Fibroblast of pulmonary artery (primary cell): ENCODE results near the gene SLC14A1.
"Not testable (repeated sequence)": the region's sequence is repeated elsewhere in the genome, so short reads cannot be mapped to it uniquely, and the experiment has no call there.

ENCODE experiments used
- DNase-seq: peaks from one replicate; pipeline ENCODE4 v3.0.0-alpha.2; 2010; ENCODE audit warnings: low read depth
- H3K4me3 ChIP-seq: replicated peaks from 2 replicates; pipeline ENCODE4 v1.5.1; 2011; ENCODE audit warnings: low read depth, mild to moderate bottlenecking, control low read depth, low read length, moderate library complexity
- TF ChIP-seq, protein P1 (sequence below): IDR thresholded peaks from 2 replicates; pipeline ENCODE4 v1.5.1; 2011; ENCODE audit warnings: mild to moderate bottlenecking, control low read depth, low read length, inconsistent platforms; ENCODE audit errors: missing control alignments

SLC14A1 gene

DNA sequence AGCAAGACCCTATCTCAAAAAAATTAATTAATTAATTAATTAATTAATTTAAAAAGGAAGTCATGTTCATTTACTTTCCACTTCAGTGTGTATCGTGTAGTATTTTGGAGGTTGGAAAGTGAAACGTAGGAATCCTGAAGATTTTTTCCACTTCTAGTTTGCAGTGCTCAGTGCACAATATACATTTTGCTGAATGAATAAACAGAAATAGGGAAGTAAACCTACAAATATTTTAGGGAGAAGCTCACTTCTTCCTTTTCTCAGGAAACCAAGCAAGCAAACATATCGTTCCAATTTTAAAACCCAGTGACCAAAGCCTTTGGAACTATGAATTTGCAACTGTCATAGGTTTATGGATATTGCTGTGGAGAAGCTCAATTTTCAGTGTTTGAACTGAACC is 27.8 kb downstream of the SLC14A1 start:
- TF ChIP-seq, protein P1, sequence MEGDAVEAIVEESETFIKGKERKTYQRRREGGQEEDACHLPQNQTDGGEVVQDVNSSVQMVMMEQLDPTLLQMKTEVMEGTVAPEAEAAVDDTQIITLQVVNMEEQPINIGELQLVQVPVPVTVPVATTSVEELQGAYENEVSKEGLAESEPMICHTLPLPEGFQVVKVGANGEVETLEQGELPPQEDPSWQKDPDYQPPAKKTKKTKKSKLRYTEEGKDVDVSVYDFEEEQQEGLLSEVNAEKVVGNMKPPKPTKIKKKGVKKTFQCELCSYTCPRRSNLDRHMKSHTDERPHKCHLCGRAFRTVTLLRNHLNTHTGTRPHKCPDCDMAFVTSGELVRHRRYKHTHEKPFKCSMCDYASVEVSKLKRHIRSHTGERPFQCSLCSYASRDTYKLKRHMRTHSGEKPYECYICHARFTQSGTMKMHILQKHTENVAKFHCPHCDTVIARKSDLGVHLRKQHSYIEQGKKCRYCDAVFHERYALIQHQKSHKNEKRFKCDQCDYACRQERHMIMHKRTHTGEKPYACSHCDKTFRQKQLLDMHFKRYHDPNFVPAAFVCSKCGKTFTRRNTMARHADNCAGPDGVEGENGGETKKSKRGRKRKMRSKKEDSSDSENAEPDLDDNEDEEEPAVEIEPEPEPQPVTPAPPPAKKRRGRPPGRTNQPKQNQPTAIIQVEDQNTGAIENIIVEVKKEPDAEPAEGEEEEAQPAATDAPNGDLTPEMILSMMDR, result no peak
- DNase-seq, result no peak
- H3K4me3 ChIP-seq, result no peak overlapping the region

- no peak for DNase-seq
- no peak overlapping the region for H3K4me3 ChIP-seq
- TF ChIP-seq, protein P1, result no peak
Measured at GRCh38 chr18:45752681-45753080, 28.7 kb downstream of the SLC14A1 start.

DNA sequence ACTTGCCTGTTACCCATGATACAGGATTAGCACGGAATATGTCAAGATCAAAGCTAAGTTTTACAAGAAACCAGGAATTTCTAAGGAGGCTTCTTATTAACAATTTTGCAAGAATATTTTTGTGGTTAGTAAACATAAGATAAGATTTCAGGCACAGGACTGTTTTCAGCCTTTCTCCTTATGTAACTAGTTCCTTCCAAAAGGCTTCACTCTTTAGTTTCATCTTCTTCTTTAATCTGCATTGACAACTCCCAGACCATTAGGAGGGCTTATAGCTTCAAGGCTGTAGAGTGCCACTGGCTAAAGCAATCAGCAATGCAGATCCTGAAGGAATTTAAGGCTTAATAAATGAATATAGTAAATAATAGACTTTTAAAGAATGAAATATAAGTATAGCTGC is 29.3 kb downstream of the SLC14A1 start:
- TF ChIP-seq, protein P1, result no peak
- H3K4me3 ChIP-seq, result no peak overlapping the region
- no peak for DNase-seq

- TF ChIP-seq, protein P1, result no peak
- no peak overlapping the region for H3K4me3 ChIP-seq
- DNase-seq, result peak; percentile 93
Measured at GRCh38 chr18:45755934-45756333, 32.0 kb downstream of the SLC14A1 start.

- TF ChIP-seq, protein P1, result no peak
- no peak for DNase-seq
- no peak overlapping the region for H3K4me3 ChIP-seq
Measured at GRCh38 chr18:45757005-45757404, 33.0 kb downstream of the SLC14A1 start.

DNA sequence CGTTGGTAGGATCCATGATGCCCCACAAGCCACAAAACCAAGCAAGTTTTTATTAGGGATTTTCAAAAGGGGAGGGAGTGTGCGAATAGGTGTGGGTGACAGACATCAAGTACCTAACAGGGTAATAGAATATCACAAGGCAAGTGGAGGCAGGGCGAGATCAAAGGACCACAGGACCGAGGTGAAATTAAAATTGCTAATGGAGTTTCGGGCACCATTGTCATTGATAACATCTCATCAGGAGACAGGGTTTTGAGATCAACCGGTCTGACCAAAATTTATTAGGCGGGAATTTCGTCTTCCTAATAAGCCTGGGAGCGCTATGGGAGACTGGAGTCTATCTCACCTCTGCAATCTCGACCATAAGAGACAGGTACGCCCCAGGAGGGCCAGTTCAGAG is 33.7 kb downstream of the SLC14A1 start:
- not testable (repeated sequence) for DNase-seq, H3K4me3 ChIP-seq

DNA sequence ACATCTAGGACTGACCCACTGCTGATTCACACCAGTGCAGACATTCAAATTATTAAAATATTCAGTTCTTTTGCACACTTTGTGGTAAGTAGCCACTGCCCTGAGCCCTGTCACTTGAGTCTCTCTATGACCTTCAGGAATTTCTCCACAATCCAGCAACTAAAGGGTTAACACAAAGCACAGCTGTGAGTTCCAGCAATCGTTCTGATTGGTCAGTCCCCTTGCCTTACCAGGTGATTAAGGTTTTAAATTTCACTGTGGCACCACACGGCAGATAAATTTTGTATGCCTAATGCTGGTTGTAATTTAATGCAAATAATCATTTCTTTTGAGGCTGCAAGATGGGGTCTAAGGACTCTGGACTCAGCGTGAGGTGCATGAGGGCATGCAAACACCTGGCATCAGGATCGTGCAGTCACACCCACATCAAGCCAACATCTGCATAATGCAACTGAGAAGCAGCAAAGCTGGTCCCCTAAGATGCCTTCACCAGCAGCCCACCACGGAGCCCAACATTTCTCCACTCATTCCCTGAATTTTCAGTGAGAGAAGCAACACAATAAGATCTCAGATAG is 36.6 kb downstream of the SLC14A1 start:
- no peak for DNase-seq
- no peak overlapping the region for H3K4me3 ChIP-seq
- TF ChIP-seq, protein P1, result no peak
